Adipocyte (in vitro differentiated cells): ENCODE data around the gene MVP.
"Not testable (repeated sequence)": the region's sequence is repeated elsewhere in the genome, so short reads cannot be mapped to it uniquely, and the experiment has no call there.

Source experiments
- DNase-seq: peaks from one replicate; pipeline ENCODE4 v3.0.0-alpha.2; 2015; ENCODE audit warnings: low read depth
- H3K27me3 ChIP-seq: replicated peaks from 2 replicates; pipeline ENCODE4 v1.7.0; 2013; ENCODE audit warnings: mild to moderate bottlenecking, low read length, moderate library complexity; ENCODE audit not compliant: control insufficient read depth, insufficient read depth
- H3K36me3 ChIP-seq: 2 replicates; pipeline ENCODE4 v1.7.0; 2013; ENCODE audit warnings: low read length, mild to moderate bottlenecking, moderate library complexity; ENCODE audit not compliant: control insufficient read depth, insufficient read depth, severe bottlenecking
- H3K4me1 ChIP-seq: 2 replicates; pipeline ENCODE4 v1.7.0; 2013; ENCODE audit warnings: mild to moderate bottlenecking, low read length, moderate library complexity; ENCODE audit not compliant: control insufficient read depth, insufficient read depth
- H3K4me3 ChIP-seq: 2 replicates; pipeline ENCODE4 v1.7.0; 2013; ENCODE audit warnings: mild to moderate bottlenecking, low read length, moderate library complexity
- H3K9ac ChIP-seq: 2 replicates; pipeline ENCODE4 v1.7.0; 2013; ENCODE audit warnings: mild to moderate bottlenecking, low read length, moderate library complexity
- H3K9me3 ChIP-seq: 2 replicates; pipeline ENCODE4 v1.7.0; 2013; ENCODE audit warnings: mild to moderate bottlenecking, low read length, moderate library complexity; ENCODE audit not compliant: control insufficient read depth

MVP gene

GRCh38 chr16:29820730-29821642, 724 bp downstream of the MVP start:
- Histone ChIP-seq H3K9ac (peak overlapping the region; percentile 97), H3K27me3 (no peaks in the 10 kb centered on the region), H3K4me3 (peak overlapping the region; percentile 96), H3K4me1 (peaks cover 58% of the 10 kb centered on the region), H3K36me3 (peaks cover 4% of the 10 kb centered on the region), H3K9me3 (no peaks in the 10 kb centered on the region)
- peak; percentile 39 for DNase-seq

DNA sequence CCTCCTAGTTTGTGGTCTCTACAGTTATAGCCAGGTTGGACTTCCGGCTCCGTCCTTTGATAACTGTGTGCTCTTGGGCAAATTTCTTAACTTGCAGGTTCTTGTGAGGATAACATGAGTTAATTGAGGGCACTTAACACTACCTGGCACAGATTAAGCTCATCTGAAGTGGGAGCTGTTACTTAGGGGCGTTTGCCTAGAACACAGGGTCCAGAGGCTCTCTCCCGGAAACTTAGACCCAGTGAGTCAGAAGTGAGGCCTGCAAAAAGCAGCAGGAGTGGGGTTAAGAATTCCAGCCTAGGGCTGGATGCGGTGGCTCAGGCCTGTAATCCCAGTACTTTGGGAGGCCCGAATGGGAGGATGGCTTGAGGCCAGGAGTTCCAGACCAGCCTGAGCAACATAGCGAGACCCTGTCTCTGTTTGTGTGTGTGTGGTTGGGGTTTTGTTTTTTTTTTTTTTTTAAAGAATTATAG, 1.4 kb downstream of the MVP start:
- H3K27me3 ChIP-seq: no peaks in the 10 kb centered on the region
- H3K4me1 ChIP-seq: peaks cover 63% of the 10 kb centered on the region
- peak; percentile 82 for DNase-seq
- H3K36me3 ChIP-seq: peaks cover 4% of the 10 kb centered on the region
- no peaks in the 10 kb centered on the region for H3K9me3 ChIP-seq
- H3K9ac ChIP-seq: peak overlapping the region; percentile 97
- peak overlapping the region; percentile 96 for H3K4me3 ChIP-seq

GRCh38 chr16:29824589-29825144, 4.4 kb downstream of the MVP start:
- peaks cover 1% of the 10 kb centered on the region for H3K36me3 ChIP-seq
- peak overlapping the region; percentile 78 for H3K9ac ChIP-seq
- H3K27me3 ChIP-seq: no peaks in the 10 kb centered on the region
- H3K4me3 ChIP-seq: peak overlapping the region; percentile 59
- peaks cover 69% of the 10 kb centered on the region for H3K4me1 ChIP-seq
- DNase-seq: peak; percentile 64
- no peaks in the 10 kb centered on the region for H3K9me3 ChIP-seq

- H3K4me3 ChIP-seq: peak overlapping the region; percentile 59
- peak overlapping the region; percentile 78 for H3K9ac ChIP-seq
- no peaks in the 10 kb centered on the region for H3K27me3 ChIP-seq
- peaks cover 64% of the 10 kb centered on the region for H3K4me1 ChIP-seq
- DNase-seq: peak; percentile 58
- H3K9me3 ChIP-seq: no peaks in the 10 kb centered on the region
- H3K36me3 ChIP-seq: peaks cover 6% of the 10 kb centered on the region
These were observed 5.1 kb downstream of the MVP start for GRCh38 chr16:29825145-29826044.

DNA sequence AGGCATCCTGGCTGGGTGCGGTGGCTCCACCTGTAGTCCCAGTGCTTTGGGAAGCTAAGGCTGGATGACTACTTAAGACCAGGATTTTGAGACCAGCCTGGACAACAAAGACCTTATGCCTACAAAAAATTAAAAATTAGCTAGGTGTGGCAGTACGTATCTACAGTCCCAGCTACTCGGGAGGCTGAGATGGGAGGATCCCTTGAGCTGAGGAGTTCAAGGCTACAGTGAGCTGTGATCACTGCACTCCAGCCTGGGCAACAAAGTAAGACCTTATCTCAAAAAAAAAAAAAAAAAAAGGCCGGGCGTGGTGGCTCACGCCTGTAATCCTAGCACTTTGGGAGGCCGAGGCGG, 6.1 kb downstream of the MVP start:
- H3K4me3 ChIP-seq: peak overlapping the region; percentile 59
- peaks cover 15% of the 10 kb centered on the region for H3K36me3 ChIP-seq
- H3K9ac ChIP-seq: peak overlapping the region; percentile 73
- H3K27me3 ChIP-seq: no peaks in the 10 kb centered on the region
- H3K9me3 ChIP-seq: no peaks in the 10 kb centered on the region
- peaks cover 64% of the 10 kb centered on the region for H3K4me1 ChIP-seq
- no peak for DNase-seq

GRCh38 chr16:29830774-29831173, 10.5 kb downstream of the MVP start:
- H3K9me3 ChIP-seq: no peaks in the 10 kb centered on the region
- no peak overlapping the region for H3K4me3 ChIP-seq
- H3K4me1 ChIP-seq: peaks cover 23% of the 10 kb centered on the region
- peaks cover 56% of the 10 kb centered on the region for H3K36me3 ChIP-seq
- no peak overlapping the region for H3K9ac ChIP-seq
- no peak for DNase-seq
- H3K27me3 ChIP-seq: no peaks in the 10 kb centered on the region

- no peak for DNase-seq
- Histone ChIP-seq H3K9me3 (no peaks in the 10 kb centered on the region), H3K4me1 (peaks cover 16% of the 10 kb centered on the region), H3K27me3 (no peaks in the 10 kb centered on the region), H3K36me3 (peaks cover 63% of the 10 kb centered on the region), H3K4me3 (no peak overlapping the region), H3K9ac (no peak overlapping the region)
These were observed 11.2 kb downstream of the MVP start for GRCh38 chr16:29831490-29831889.

GRCh38 chr16:29833219-29833618, 13.0 kb downstream of the MVP start:
- not testable (repeated sequence) for H3K4me1 ChIP-seq, H3K4me3 ChIP-seq, DNase-seq, H3K9ac ChIP-seq, H3K27me3 ChIP-seq, H3K9me3 ChIP-seq
- peaks cover 80% of the 10 kb centered on the region for H3K36me3 ChIP-seq

- Histone ChIP-seq H3K9me3 (no peaks in the 10 kb centered on the region), H3K4me1 (no peaks in the 10 kb centered on the region), H3K9ac (no peak overlapping the region), H3K4me3 (no peak overlapping the region), H3K27me3 (no peaks in the 10 kb centered on the region), H3K36me3 (peaks cover 89% of the 10 kb centered on the region)
- DNase-seq: no peak
These were observed 13.8 kb downstream of the MVP start for GRCh38 chr16:29834079-29834478.

GRCh38 chr16:29835926-29836325, 15.7 kb downstream of the MVP start:
- no peak overlapping the region for H3K4me3 ChIP-seq
- peaks cover 96% of the 10 kb centered on the region for H3K36me3 ChIP-seq
- DNase-seq: no peak
- no peaks in the 10 kb centered on the region for H3K27me3 ChIP-seq
- no peaks in the 10 kb centered on the region for H3K9me3 ChIP-seq
- no peaks in the 10 kb centered on the region for H3K4me1 ChIP-seq
- no peak overlapping the region for H3K9ac ChIP-seq

- H3K27me3 ChIP-seq: no peaks in the 10 kb centered on the region
- no peak overlapping the region for H3K4me3 ChIP-seq
- no peak for DNase-seq
- H3K9me3 ChIP-seq: no peaks in the 10 kb centered on the region
- peaks cover 96% of the 10 kb centered on the region for H3K36me3 ChIP-seq
- H3K4me1 ChIP-seq: no peaks in the 10 kb centered on the region
- H3K9ac ChIP-seq: no peak overlapping the region
These were observed 16.4 kb downstream of the MVP start for GRCh38 chr16:29836623-29837022.
